HCT116 (cell line): ENCODE results near the gene PTCHD4. TPM values are rescaled to one million over a fixed set of nuclear protein-coding genes. Genes with fewer than 3 reads are reported as not detected.

Experiments used
- ATAC-seq: fragments of 200-7000 bp; cut with Tn5 transposase; 2 replicates; pipeline ENCODE4 v1.9.1; 2020; ENCODE audit warnings: mild to moderate bottlenecking, moderate library complexity
- BruUV-seq: library from RNA; stranded (reverse); fragments of 400-500 nt; replicated peaks from 2 replicates; lab custom pipeline; 2021; lab: Mats Ljungman, UMichigan
- CTCF ChIA-PET: fragments of 300-600 bp; sonication (Branson Sonifier 250); formaldehyde crosslinking; loops from one replicate; lab custom pipeline; 2021; ENCODE audit warnings: antibody characterized with exemption; lab: Charles Lee
- POLR2A ChIA-PET: fragments of 300-600, 350-600 bp; sonication (Branson Sonifier 250); formaldehyde crosslinking; loops from one replicate; lab custom pipeline; 2021; ENCODE audit warnings: antibody characterized with exemption; lab: Charles Lee
- RAD21 ChIA-PET, 2 experiments: fragments of 300-600 bp; sonication (Branson Sonifier 250); formaldehyde crosslinking; loops; one replicate each; lab custom pipeline; 2023; ENCODE audit warnings: low total read pairs in 2 of 2; ENCODE audit not compliant: uncharacterized antibody in 2 of 2, unreplicated experiment in 2 of 2, low non-redundant PET in 1 of 2; lab: Charles Lee
- DNase-seq: peaks from one replicate; pipeline ENCODE4 v3.0.0-alpha.2; 2010; ENCODE audit warnings: low read depth, low spot score
- H2AFZ ChIP-seq: fragments of 200-600 bp; shearing (Covaris generic), sonication (generic); 2 replicates; pipeline ENCODE4 v1.6.1; 2017; ENCODE audit warnings: low read depth, mixed run types, mixed read lengths, antibody characterized with exemption, low read length; ENCODE audit not compliant: poor library complexity, severe bottlenecking
- H3K27ac ChIP-seq: 2 replicates; pipeline ENCODE4 v1.5.1; 2012; ENCODE audit warnings: low read depth, low read length
- H3K27me3 ChIP-seq: fragments of 200-600 bp; sonication (generic); 2 replicates; pipeline ENCODE4 v1.6.1; 2016; ENCODE audit warnings: mixed run types, low read length, mixed read lengths; ENCODE audit not compliant: insufficient read depth
- H3K36me3 ChIP-seq, 2 experiments: fragments of 200-500 bp in 1 of 2; fragments of 200-600 bp in 1 of 2; sonication (Bioruptor generic) in 1 of 2; sonication (generic) in 1 of 2; 2 replicates each; pipeline versions ENCODE4 v1.5.1 to v1.6.1; 2014 to 2016; ENCODE audit warnings: low read length in 2 of 2, inconsistent platforms in 1 of 2, mixed read lengths in 1 of 2, mixed run types in 1 of 2; ENCODE audit not compliant: insufficient read depth in 2 of 2, control insufficient read depth in 1 of 2
- H3K4me1 ChIP-seq, 2 experiments: fragments of 200-600 bp in 1 of 2; sonication (generic) in 1 of 2; 2 replicates each; pipeline versions ENCODE4 v1.5.1 to v1.6.1; 2012 to 2017; ENCODE audit warnings: low read length in 2 of 2, inconsistent platforms in 1 of 2, mild to moderate bottlenecking in 1 of 2, mixed read lengths in 1 of 2, mixed run types in 1 of 2, moderate library complexity in 1 of 2; ENCODE audit not compliant: insufficient read depth in 2 of 2, control insufficient read depth in 1 of 2
- H3K4me2 ChIP-seq: fragments of 200-600 bp; sonication (generic); 2 replicates; pipeline ENCODE4 v1.6.1; 2017; ENCODE audit warnings: mixed run types, low read length, mixed read lengths
- H3K4me3 ChIP-seq, 2 experiments: fragments of 200-600 bp in 1 of 2; sonication (generic) in 1 of 2; replicated peaks in 1 of 2; 2 replicates each; pipeline ENCODE4 v1.5.1; 2011 to 2016; ENCODE audit warnings: low read length in 2 of 2, control low read depth in 1 of 2, low read depth in 1 of 2, mild to moderate bottlenecking in 1 of 2, mixed read lengths in 1 of 2, mixed run types in 1 of 2
- H3K79me2 ChIP-seq: fragments of 200-600 bp; sonication (generic); 2 replicates; pipeline ENCODE4 v1.6.1; 2017; ENCODE audit warnings: mild to moderate bottlenecking, mixed run types, low read length, moderate library complexity, mixed read lengths; ENCODE audit not compliant: insufficient read depth
- H3K9ac ChIP-seq: fragments of 200-600 bp; sonication (generic); 2 replicates; pipeline ENCODE4 v1.6.1; 2016; ENCODE audit warnings: low read length, mixed read lengths
- H3K9me2 ChIP-seq: fragments of 200-600 bp; sonication (generic), shearing (Covaris generic); 2 replicates; pipeline ENCODE4 v1.6.1; 2017; ENCODE audit warnings: mixed run types, mild to moderate bottlenecking, moderate library complexity; ENCODE audit not compliant: insufficient read depth
- H3K9me3 ChIP-seq, 2 experiments: fragments of 200-500 bp in 1 of 2; fragments of 200-600 bp in 1 of 2; sonication (Bioruptor generic) in 1 of 2; sonication (generic) in 1 of 2; 2 replicates each; pipeline ENCODE4 v1.6.1; 2014 to 2017; ENCODE audit warnings: low read length in 2 of 2, mixed read lengths in 2 of 2, inconsistent platforms in 1 of 2, low read depth in 1 of 2, mild to moderate bottlenecking in 1 of 2, mixed run types in 1 of 2, moderate library complexity in 1 of 2; ENCODE audit not compliant: control insufficient read depth in 1 of 2, insufficient read depth in 1 of 2
- H4K20me1 ChIP-seq: fragments of 200-600 bp; sonication (generic), shearing (Covaris generic); 2 replicates; pipeline ENCODE4 v1.6.1; 2017; ENCODE audit warnings: mixed run types, mild to moderate bottlenecking, moderate library complexity; ENCODE audit not compliant: insufficient read depth
- CTCF ChIP-seq, 3 experiments: fragments of 200-600 bp in 1 of 3; sonication (generic) in 1 of 3; IDR thresholded peaks in 2 of 3; conservative IDR thresholded peaks in 1 of 3; 2 replicates each; pipeline ENCODE4 v1.5.1; 2012 to 2017; ENCODE audit warnings: low read depth in 2 of 3, low read length in 2 of 3, antibody characterized with exemption in 1 of 3, borderline replicate concordance in 1 of 3, control low read depth in 1 of 3, mild to moderate bottlenecking in 1 of 3, mixed read lengths in 1 of 3, mixed run types in 1 of 3, moderate library complexity in 1 of 3; ENCODE audit not compliant: insufficient read depth in 1 of 3
- EGR1 ChIP-seq: IDR thresholded peaks from 2 replicates; pipeline ENCODE4 v1.6.1; 2012; ENCODE audit warnings: low read depth
- ELF1 ChIP-seq: IDR thresholded peaks from 2 replicates; pipeline ENCODE4 v1.6.1; 2012; ENCODE audit warnings: low read depth, borderline replicate concordance
- EZH2phosphoT487 ChIP-seq: fragments of 200-600 bp; IDR thresholded peaks from 2 replicates; pipeline ENCODE4 v1.6.1; 2018; ENCODE audit warnings: antibody characterized with exemption, borderline replicate concordance
- JUND ChIP-seq: IDR thresholded peaks from 2 replicates; pipeline ENCODE4 v1.6.1; 2012
- SP1 ChIP-seq: IDR thresholded peaks from 2 replicates; pipeline ENCODE4 v1.6.1; 2012; ENCODE audit warnings: low read depth
- intact Hi-C: fragments of 100-400 bp; cut with micrococcal nuclease; formaldehyde crosslinking; loops from 2 replicates; pipeline ENCODE4 v1.10.0; 2022
- total RNA-seq: library from RNA; stranded (reverse); gene quantifications from one replicate; pipeline ENCODE4 v1.2.1, GENCODE V29; 2021; ENCODE audit not compliant: unreplicated experiment
- TF ChIP-seq, protein P1 (sequence below): IDR thresholded peaks from 2 replicates; pipeline ENCODE4 v1.6.1; 2012

PTCHD4 gene
- total RNA-seq, 1 experiment from 2014 or later, result 1.1 TPM

- no peak overlapping the region for H3K9ac ChIP-seq
- no peaks in the 10 kb centered on the region for H3K27me3 ChIP-seq
- H2AFZ ChIP-seq, result no peak overlapping the region
- ChIA-PET POLR2A (no interaction called here), RAD21 (no interaction called here), CTCF (no interaction called here)
- H3K4me1 ChIP-seq, result no peaks in the 10 kb centered on the region
- no peak for DNase-seq
- no peaks in the 10 kb centered on the region for H3K79me2 ChIP-seq
- no peak overlapping the region for H3K4me2 ChIP-seq
- no TSS peak for BruUV-seq
- intact Hi-C loops, result no loop called here
- no peaks in the 10 kb centered on the region for H3K9me2 ChIP-seq
- no peaks in the 10 kb centered on the region for H3K9me3 ChIP-seq
- H3K36me3 ChIP-seq, result no peaks in the 10 kb centered on the region
- H3K27ac ChIP-seq, result no peak overlapping the region
- H4K20me1 ChIP-seq, result no peaks in the 10 kb centered on the region
- no peak for TF ChIP-seq SP1
- no peak for TF ChIP-seq EGR1
- no peak for ATAC-seq
- H3K4me3 ChIP-seq, result no peak overlapping the region
These were observed 30.6 kb downstream of the PTCHD4 start for GRCh38 chr6:48080227-48081009.

GRCh38 chr6:48078120-48078519 is 32.9 kb downstream of the PTCHD4 start:
- Histone ChIP-seq H3K36me3 (no peaks in the 10 kb centered on the region), H3K79me2 (no peaks in the 10 kb centered on the region), H2AFZ (no peak overlapping the region), H3K4me3 (no peak overlapping the region), H3K9ac (no peak overlapping the region), H3K27me3 (no peaks in the 10 kb centered on the region), H3K4me1 (no peaks in the 10 kb centered on the region), H3K27ac (no peak overlapping the region), H3K9me3 (no peaks in the 10 kb centered on the region), H3K4me2 (no peak overlapping the region), H3K9me2 (no peaks in the 10 kb centered on the region), H4K20me1 (no peaks in the 10 kb centered on the region)
- no TSS peak for BruUV-seq
- DNase-seq (no peak), ATAC-seq (no peak)
- TF ChIP-seq, protein P1, sequence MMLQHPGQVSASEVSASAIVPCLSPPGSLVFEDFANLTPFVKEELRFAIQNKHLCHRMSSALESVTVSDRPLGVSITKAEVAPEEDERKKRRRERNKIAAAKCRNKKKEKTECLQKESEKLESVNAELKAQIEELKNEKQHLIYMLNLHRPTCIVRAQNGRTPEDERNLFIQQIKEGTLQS, result no peak
- TF ChIP-seq EZH2phosphoT487 (no peak), JUND (no peak), CTCF (IDR thresholded peaks at IDR 0.05 in 2 of 3, conservative IDR thresholded peaks at IDR 0.05 in 1 of 3; ENCODE audit: borderline replicate concordance in 1 of 3, insufficient read depth in 1 of 3, low read depth in 2 of 3, low read length in 2 of 3) (no peak), ELF1 (no peak)
- CTCF ChIA-PET, result interaction anchor here (1.3 kb wide), 1 partner anchor 9 kb away, joined by 6 read pairs; no protein-coding TSS in a partner anchor
- RAD21 ChIA-PET, result no interaction called here
- intact Hi-C loops, result no loop called here
- POLR2A ChIA-PET, result no interaction called here
